Fibroblast of lung (primary cell): ENCODE data around the gene CCIN.

ENCODE experiments used
- EZH2 ChIP-seq: IDR thresholded peaks from 2 replicates; pipeline ENCODE4 v1.5.1; 2012; ENCODE audit warnings: low read length, control low read depth, mild to moderate bottlenecking; ENCODE audit errors: missing control alignments
- TF ChIP-seq, protein P1 (sequence below), 2 donors: IDR thresholded peaks in 1 of 2; conservative IDR thresholded peaks in 1 of 2; 1 replicate in 1 of 2; 2 replicates in 1 of 2; pipeline ENCODE4 v1.5.1; 2011 to 2012; ENCODE audit warnings: low read length in 2 of 2, control low read depth in 1 of 2, inconsistent platforms in 1 of 2, low read depth in 1 of 2, mild to moderate bottlenecking in 1 of 2

DNA sequence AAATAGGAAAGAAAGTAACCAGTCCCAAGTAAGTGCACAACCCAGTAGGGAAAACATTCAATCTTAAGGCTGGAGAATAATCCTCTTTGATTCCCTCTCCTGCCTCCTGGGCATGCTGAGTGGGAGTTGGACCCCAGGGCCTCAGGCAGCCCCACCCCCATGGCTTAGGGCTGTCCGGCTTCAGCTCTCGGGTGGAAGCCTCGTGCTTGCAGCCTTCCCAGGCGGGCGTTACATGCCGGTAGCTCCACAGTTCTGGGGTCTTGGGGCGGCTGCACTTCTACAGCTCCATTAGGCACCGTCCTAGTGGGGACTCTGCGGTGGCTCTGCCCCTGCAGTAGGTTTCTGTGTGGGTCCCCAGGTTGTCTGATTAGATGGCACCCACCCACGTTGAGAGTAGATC lies 22.5 kb upstream of the CCIN start:
- TF ChIP-seq, protein P1, sequence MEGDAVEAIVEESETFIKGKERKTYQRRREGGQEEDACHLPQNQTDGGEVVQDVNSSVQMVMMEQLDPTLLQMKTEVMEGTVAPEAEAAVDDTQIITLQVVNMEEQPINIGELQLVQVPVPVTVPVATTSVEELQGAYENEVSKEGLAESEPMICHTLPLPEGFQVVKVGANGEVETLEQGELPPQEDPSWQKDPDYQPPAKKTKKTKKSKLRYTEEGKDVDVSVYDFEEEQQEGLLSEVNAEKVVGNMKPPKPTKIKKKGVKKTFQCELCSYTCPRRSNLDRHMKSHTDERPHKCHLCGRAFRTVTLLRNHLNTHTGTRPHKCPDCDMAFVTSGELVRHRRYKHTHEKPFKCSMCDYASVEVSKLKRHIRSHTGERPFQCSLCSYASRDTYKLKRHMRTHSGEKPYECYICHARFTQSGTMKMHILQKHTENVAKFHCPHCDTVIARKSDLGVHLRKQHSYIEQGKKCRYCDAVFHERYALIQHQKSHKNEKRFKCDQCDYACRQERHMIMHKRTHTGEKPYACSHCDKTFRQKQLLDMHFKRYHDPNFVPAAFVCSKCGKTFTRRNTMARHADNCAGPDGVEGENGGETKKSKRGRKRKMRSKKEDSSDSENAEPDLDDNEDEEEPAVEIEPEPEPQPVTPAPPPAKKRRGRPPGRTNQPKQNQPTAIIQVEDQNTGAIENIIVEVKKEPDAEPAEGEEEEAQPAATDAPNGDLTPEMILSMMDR (conservative IDR thresholded peaks at IDR 0.05 in 1 of 2, IDR thresholded peaks at IDR 0.05 in 1 of 2; ENCODE audit: low read depth in 1 of 2, low read length in 2 of 2) = no peak
- no peak for TF ChIP-seq EZH2
